HepG2 (cell line): ENCODE measurements around the gene UBAP2. TPM values are rescaled to one million over a fixed set of nuclear protein-coding genes. Genes with fewer than 3 reads are reported as not detected.
A peak's percentile ranks its signal among the peaks of the same experiment; 100 is the strongest.
"Not testable (repeated sequence)": the region's sequence is repeated elsewhere in the genome, so short reads cannot be mapped to it uniquely, and the experiment has no call there.

Source experiments
- ATAC-seq: fragments of 200-7000 bp; cut with Tn5 transposase; 3 replicates; pipeline ENCODE4 v1.9.1; 2020; ENCODE audit warnings: mild to moderate bottlenecking, moderate library complexity
- BruUV-seq: library from RNA; stranded (reverse); fragments of 400-500 nt; replicated peaks from 2 replicates; lab custom pipeline; 2021; lab: Mats Ljungman, UMichigan
- CTCF ChIA-PET: fragments of 300-600 bp; formaldehyde crosslinking; extraction: SDS; loops from one replicate; lab custom pipeline; 2021; ENCODE audit warnings: low total read pairs, inconsistent platforms, low intra/inter-chr PET ratio; lab: Yijun Ruan, JAX
- POLR2A ChIA-PET: fragments of 350-600 bp; sonication (Branson Sonifier 250); formaldehyde crosslinking; loops from one replicate; lab custom pipeline; 2020; ENCODE audit warnings: antibody characterized with exemption, inconsistent platforms; lab: Yijun Ruan, JAX
- DNase-seq: peaks from one replicate; pipeline ENCODE4 v3.0.0-alpha.2; 2015; ENCODE audit warnings: low spot score
- FAIRE-seq: peaks from 3 replicates; lab custom pipeline; 2011; peaks lifted over from hg19 to GRCh38; lab: Jason Lieb, UNC
- H2AFZ ChIP-seq: one replicate; pipeline ENCODE4 v1.6.1; 2011; ENCODE audit warnings: low read length, inconsistent platforms
- H3K27ac ChIP-seq: fragments of 300-600 bp; 3 replicates; pipeline ENCODE4 v1.8.0; 2011; ENCODE audit warnings: mixed run types, mild to moderate bottlenecking, mixed read lengths, low read length, inconsistent platforms; ENCODE audit not compliant: insufficient read depth; ENCODE audit errors: extremely low read length
- H3K27me3 ChIP-seq, 2 experiments: fragments of 200-600 bp in 1 of 2; 2 replicates in 1 of 2; 3 replicates in 1 of 2; pipeline versions ENCODE4 v1.6.0 to v1.8.0; 2011; ENCODE audit warnings: low read length in 2 of 2, mild to moderate bottlenecking in 2 of 2, moderate library complexity in 2 of 2, inconsistent platforms in 1 of 2; ENCODE audit not compliant: insufficient read depth in 2 of 2, control insufficient read depth in 1 of 2
- H3K36me3 ChIP-seq, 2 experiments: fragments of 200-600 bp in 1 of 2; replicated peaks in 1 of 2; 2 replicates in 1 of 2; 3 replicates in 1 of 2; pipeline versions ENCODE4 v1.5.1 to v1.8.0; 2011; ENCODE audit warnings: low read length in 2 of 2, inconsistent platforms in 1 of 2; ENCODE audit not compliant: insufficient read depth in 2 of 2, control insufficient read depth in 1 of 2
- H3K4me1 ChIP-seq: 2 replicates; pipeline ENCODE4 v1.5.1; 2012; ENCODE audit warnings: low read length, inconsistent platforms; ENCODE audit not compliant: insufficient read depth
- H3K4me2 ChIP-seq: 2 replicates; pipeline ENCODE4 v1.6.0; 2011; ENCODE audit warnings: low read depth, low read length, inconsistent platforms
- H3K4me3 ChIP-seq, 3 experiments: fragments of 200-600 bp in 1 of 3; sonication (generic), shearing (Covaris generic) in 1 of 3; replicated peaks in 1 of 3; 2 replicates each; pipeline ENCODE4 v1.5.1; 2011 to 2016; ENCODE audit warnings: low read length in 3 of 3, inconsistent platforms in 2 of 3, low read depth in 2 of 3, mild to moderate bottlenecking in 2 of 3, control low read depth in 1 of 3, mixed read lengths in 1 of 3; ENCODE audit not compliant: insufficient read depth in 1 of 3
- H3K79me2 ChIP-seq: one replicate; pipeline ENCODE4 v1.6.1; 2011; ENCODE audit warnings: low read length, inconsistent platforms; ENCODE audit not compliant: insufficient read depth
- H3K9ac ChIP-seq: 2 replicates; pipeline ENCODE4 v1.6.0; 2011; ENCODE audit warnings: mild to moderate bottlenecking, low read depth, low read length, inconsistent platforms; ENCODE audit not compliant: insufficient read depth
- H3K9me3 ChIP-seq: 2 replicates; pipeline ENCODE4 v1.5.1; 2012; ENCODE audit warnings: mild to moderate bottlenecking, low read length
- H4K20me1 ChIP-seq: 2 replicates; pipeline ENCODE4 v1.6.0; 2011; ENCODE audit warnings: inconsistent platforms, mild to moderate bottlenecking, low read length, moderate library complexity; ENCODE audit not compliant: insufficient read depth
- HNRNPK ChIP-seq: fragments of 200-400 bp; formaldehyde crosslinking; IDR thresholded peaks from 2 replicates; pipeline ENCODE4 v1.6.1; 2018; ENCODE audit warnings: low read length, low read depth, moderate library complexity, mild to moderate bottlenecking; ENCODE audit not compliant: poor library complexity, severe bottlenecking
- POLR2AphosphoS2 ChIP-seq: IDR thresholded peaks from 2 replicates; pipeline ENCODE4 v1.6.1; 2011; ENCODE audit warnings: low read depth, low read length, improper control_type of control experiment
- ZNF253 ChIP-seq: sonication (generic); formaldehyde crosslinking; IDR thresholded peaks from 2 replicates; pipeline ENCODE4 v1.8.0; 2022; ENCODE audit warnings: mild to moderate bottlenecking, missing genetic modification reagents, borderline replicate concordance
- ZNF367 ChIP-seq: sonication (generic); formaldehyde crosslinking; IDR thresholded peaks from 2 replicates; pipeline ENCODE4 v1.4.0; 2020; ENCODE audit warnings: missing genetic modification reagents, borderline replicate concordance
- whole genome bisulfite sequencing: methylation state at CpG from one replicate; pipeline ENCODE4 v1.1.6; 2017; ENCODE audit warnings: low lambda C conversion rate; 5-methylcytosine and 5-hydroxymethylcytosine counted together
- in situ Hi-C: cut with HindIII; loops from 2 replicates; pipeline ENCODE4 v1.10.0; 2017; ENCODE audit warnings: low pct_unique_long_range_greater_than_20kb; ENCODE audit not compliant: extremely low pct_ligation_motif_present
- intact Hi-C: fragments of 100-400 bp; cut with micrococcal nuclease; formaldehyde crosslinking; loops from one replicate; pipeline ENCODE4 v1.10.0; 2022; ENCODE audit not compliant: unreplicated experiment
- polyA plus RNA-seq, 8 experiments: library from polyadenylated mRNA; depleted of rRNA in 3 of 8; stranded (reverse) in 7 of 8; unstranded in 1 of 8; fragments of >200 nt; fragmentation: Illumina TruSeq in 4 of 8; extraction: Trizol in 4 of 8; gene quantifications; 2 replicates each; pipeline versions ENCODE4 v1.2.1 to v1.2.3, GENCODE V29; 2011 to 2016; ENCODE audit warnings: low read depth in 4 of 8, missing spikeins in 1 of 8, mixed read lengths in 1 of 8; ENCODE audit not compliant: insufficient read depth in 1 of 8
- total RNA-seq, 5 experiments: library from RNA; depleted of rRNA; stranded (reverse); fragments of >200 nt; fragmentation: Illumina TruSeq; extraction: Trizol; gene quantifications; 2 replicates each; pipeline ENCODE4 v1.2.3, GENCODE V29; 2016; ENCODE audit warnings: low read depth in 1 of 5

The UBAP2 gene
- total and polyA plus RNA-seq, 2 of the 13 experiments (the other 11 are each of a cell fraction or from before 2014, with no cell fraction given): 19.0 to 22.0 TPM

DNA sequence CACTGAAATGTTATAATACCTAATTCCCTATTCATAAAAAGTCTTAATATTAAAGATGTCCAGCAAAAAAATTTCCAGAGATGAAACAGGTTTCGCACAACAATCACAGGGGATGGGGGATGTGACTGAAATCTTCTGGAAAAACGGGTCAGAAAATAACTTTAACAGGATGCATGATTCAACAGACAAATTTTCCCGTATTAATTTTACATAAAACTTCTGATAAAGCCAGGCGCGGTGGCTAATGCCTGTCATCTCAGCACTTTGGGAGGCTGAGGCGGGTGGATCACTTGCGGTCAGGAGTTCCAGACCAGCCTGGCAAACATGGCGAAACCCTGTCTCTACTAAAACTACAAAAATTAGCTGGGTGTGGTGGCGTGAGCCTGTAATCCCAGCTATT lies 24.2 kb downstream of the UBAP2 start:
- H3K4me3 ChIP-seq, H3K4me1 ChIP-seq, BruUV-seq, H2AFZ ChIP-seq, H3K27ac ChIP-seq, CTCF ChIA-PET, ATAC-seq, DNase-seq, FAIRE-seq, H3K27me3 ChIP-seq, H4K20me1 ChIP-seq, intact Hi-C loops, H3K9ac ChIP-seq, H3K9me3 ChIP-seq, POLR2A ChIA-PET, in situ Hi-C loops, H3K4me2 ChIP-seq: not testable (repeated sequence)
- Histone ChIP-seq H3K36me3 (peaks cover 10% of the 10 kb centered on the region in 2 experiments; a peak in 4 of 5 replicates), H3K79me2 (peaks cover 82% of the 10 kb centered on the region)
- WGBS: 97% methylated on average over 9 of the region's 9 CpGs

DNA sequence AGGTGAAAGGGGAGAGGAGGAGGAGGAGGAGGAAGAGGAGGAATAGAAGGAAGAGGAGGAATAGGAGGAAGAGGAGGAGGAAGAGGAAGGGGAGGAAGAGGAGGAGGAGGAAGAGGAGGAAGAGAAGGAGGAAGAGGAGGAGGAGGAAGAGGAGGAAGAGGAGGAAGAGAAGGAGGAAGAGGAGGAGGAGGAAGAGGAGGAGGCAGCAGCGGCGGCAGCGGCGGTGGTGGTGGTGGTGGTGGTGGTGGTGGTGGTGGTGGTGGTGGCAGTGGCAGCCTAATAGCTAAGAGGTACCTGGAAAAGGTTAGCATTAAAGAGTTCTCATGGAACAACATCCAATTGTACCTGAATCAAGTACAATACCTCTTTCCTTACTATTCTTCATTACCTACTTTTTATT lies 32.5 kb downstream of the UBAP2 start:
- DNase-seq (no peak), FAIRE-seq (no peak), ATAC-seq (no peak)
- intact Hi-C loops: loop anchor here (10.0 kb wide), 1 partner anchor 71 kb away; no protein-coding TSS in a partner anchor
- no peaks in the 10 kb centered on the region for H4K20me1 ChIP-seq
- no peaks in the 10 kb centered on the region for H3K9me3 ChIP-seq
- peaks cover 31% of the 10 kb centered on the region for H3K79me2 ChIP-seq
- H3K9ac ChIP-seq: no peak overlapping the region
- H3K4me1 ChIP-seq: no peaks in the 10 kb centered on the region
- no peak overlapping the region for H2AFZ ChIP-seq
- 90% methylated on average over 4 of the region's 4 CpGs for WGBS
- ChIA-PET POLR2A (no interaction called here), CTCF (no interaction called here)
- no TSS peak for BruUV-seq
- H3K36me3 ChIP-seq: peaks cover 4 to 26% of the 10 kb centered on the region in 2 experiments; a peak in 2 of 5 replicates
- TF ChIP-seq ZNF367 (CRISPR knock-in tag) (no peak), POLR2AphosphoS2 (no peak), HNRNPK (peak; percentile 55), ZNF253 (CRISPR knock-in tag) (no peak)
- H3K4me3 ChIP-seq: no peak overlapping the region
- H3K4me2 ChIP-seq: no peak overlapping the region
- no peak overlapping the region for H3K27ac ChIP-seq
- in situ Hi-C loops: no loop called here
- H3K27me3 ChIP-seq: no peaks in the 10 kb centered on the region
